Measurements from ENCODE around the gene TACC2. TPM values are rescaled to one million over a fixed set of nuclear protein-coding genes. Genes with fewer than 3 reads are reported as not detected.
"Not testable (repeated sequence)": the region's sequence is repeated elsewhere in the genome, so short reads cannot be mapped to it uniquely, and the experiment has no call there.

The TACC2 gene
- polyA plus RNA-seq, 4 donors, result 40.9 to 55.4 (median 45.8) TPM

GRCh38 chr10:122055252-122055651, 66.3 kb downstream of the TACC2 start:
- no peak for DNase-seq (ENCODE audit: low read depth in 4 of 4, low spot score in 3 of 4)

DNA sequence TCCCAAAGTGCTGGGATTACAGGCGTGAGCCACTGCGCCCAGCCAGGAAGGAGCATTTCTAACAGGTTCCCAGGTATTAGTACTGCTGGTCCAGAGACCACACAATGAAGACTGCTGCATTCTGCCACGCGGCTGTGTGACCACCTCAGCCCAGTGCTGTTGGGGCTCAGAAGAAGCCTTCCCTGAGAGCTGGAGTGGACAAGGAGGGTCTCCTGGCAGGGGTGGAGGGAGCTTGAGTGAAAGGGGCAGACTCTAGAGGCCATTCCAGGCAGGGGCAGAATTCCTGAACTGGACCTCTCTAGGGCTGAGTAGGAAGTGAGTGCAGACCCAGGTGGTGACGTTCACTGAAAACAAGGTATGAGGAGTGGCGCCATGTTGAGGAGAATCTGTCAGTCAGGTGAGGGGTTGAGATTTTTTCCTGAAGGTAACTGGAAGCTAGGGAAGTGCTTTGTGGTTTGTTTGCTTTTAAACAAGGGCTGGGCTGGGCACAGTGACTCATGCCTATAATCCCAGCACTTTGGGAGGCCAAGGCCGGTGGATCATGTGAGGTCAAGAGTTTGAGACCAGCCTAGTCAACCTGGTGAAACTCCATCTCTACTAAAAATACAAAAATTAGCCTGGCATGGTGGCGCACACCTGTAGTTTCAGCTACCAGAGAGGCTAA, 67.6 kb downstream of the TACC2 start:
- no peak for DNase-seq (ENCODE audit: low read depth in 4 of 4, low spot score in 3 of 4)

DNA sequence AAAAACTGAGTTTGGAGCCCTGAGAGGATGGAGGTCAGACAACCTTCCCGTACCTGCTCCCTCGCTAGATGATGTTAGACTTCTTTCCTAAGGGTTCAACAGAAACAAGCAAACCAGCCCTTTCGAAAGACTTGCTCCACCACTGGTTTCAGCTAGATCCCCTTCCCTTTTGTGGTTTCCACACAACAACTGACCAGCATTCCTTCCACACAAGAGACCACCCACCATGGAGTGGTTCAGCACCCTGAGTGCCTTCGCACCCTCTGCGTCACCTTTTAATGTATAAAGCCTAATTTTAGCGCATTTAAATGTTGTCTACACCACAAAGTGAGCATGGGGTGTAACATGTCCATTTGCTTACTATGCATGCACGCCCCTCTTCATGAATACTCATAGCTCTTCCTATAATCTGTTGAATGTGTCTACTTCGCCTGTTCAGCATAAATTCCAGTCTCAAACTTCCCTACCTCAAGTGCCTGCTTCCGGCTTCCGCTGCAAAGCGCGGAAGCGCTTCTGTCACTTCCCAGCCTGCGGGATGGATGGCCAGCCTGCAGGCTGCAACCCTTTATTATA, 69.0 kb downstream of the TACC2 start:
- DNase-seq (ENCODE audit: low read depth in 4 of 4, low spot score in 3 of 4), result no peak

GRCh38 chr10:122060250-122060649, 71.3 kb downstream of the TACC2 start:
- no peak for DNase-seq (ENCODE audit: low read depth in 4 of 4, low spot score in 3 of 4)

DNA sequence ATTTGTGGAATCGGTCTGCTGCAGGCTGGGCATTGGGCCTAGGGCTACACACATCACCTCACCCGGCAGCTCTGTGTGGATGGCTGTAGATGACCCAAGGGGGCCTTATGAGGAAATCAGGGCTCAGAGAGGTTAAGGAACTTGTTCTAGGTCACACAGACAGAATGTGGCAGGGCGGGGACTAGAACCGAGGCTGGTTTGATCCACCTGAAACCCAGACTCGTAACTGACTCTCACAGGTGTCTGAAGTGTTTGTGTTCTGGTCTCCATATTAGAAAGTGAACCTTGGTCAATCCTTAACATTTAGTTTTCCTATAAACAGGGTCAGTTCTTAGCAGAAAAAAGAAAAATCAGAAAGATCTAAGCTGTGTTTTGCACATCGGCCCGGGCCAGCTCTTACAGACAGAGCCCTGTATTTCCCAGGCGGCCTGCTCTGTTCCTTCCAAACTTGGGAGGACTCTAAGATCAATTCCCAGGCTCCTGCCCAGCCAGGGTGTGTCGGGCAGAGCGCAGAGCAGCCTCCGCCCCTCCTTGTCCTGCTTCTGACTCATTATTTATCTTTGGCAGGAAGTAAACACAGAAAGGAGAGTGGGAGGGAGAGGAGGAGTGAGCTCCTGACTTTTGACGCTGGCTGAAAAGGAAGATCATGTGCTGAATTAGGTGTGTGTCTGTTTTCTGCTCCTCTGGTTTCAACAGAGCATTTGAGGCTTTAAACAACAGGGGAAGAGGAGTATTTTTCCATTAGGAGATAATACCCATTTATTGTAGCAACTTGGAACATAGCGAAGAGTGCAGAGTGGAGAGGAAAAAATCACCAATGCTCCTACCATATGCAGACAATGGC, 74.1 kb downstream of the TACC2 start:
- DNase-seq (ENCODE audit: low read depth in 4 of 4, low spot score in 3 of 4), result peak in 3 of 4 donors; percentile 47 to 59 (median 52)

- not testable (repeated sequence) for DNase-seq (ENCODE audit: low read depth in 4 of 4, low spot score in 3 of 4)
Observed at GRCh38 chr10:122066337-122066939, 77.5 kb downstream of the TACC2 start.

DNA sequence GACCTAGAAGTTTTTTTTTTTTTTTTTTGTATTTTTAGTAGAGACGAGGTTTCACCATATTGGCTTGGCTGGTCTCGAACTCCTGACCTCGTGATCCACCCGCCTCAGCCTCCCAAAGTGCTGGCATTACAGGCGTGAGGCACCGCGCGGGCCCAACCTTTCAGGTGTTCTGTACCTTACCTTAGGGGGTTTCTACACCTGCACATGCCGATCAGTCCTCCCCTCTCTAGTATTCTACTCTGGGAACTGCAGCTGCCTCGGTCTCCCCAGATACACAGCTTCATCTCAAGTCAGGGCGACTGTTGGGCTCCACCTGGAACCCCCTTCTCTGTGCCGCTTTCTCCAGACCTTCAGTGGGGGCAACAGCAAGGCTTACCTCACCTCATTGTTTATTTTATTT, 79.9 kb downstream of the TACC2 start:
- DNase-seq (ENCODE audit: low read depth in 4 of 4, low spot score in 3 of 4), result no peak

DNA sequence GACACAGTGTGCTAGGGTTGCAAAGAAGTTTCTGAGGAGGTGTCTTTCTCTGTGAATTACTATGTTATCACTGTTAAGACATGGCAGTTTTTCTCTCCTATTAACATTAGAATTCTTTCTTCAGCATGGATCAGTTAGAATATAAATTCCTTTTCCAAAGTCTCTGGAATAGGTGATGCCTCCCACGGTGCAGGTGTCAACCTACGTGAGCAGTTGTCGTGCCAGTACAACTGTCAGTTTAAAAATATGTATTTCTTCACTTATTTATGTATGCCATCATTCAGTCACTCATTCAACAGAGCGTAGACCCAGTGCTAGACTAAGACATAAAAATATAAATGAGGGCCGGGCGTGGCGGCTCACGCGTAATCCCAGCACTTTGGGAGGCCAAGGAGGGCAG, 83.5 kb downstream of the TACC2 start:
- DNase-seq (ENCODE audit: low read depth in 4 of 4, low spot score in 3 of 4), result no peak

DNA sequence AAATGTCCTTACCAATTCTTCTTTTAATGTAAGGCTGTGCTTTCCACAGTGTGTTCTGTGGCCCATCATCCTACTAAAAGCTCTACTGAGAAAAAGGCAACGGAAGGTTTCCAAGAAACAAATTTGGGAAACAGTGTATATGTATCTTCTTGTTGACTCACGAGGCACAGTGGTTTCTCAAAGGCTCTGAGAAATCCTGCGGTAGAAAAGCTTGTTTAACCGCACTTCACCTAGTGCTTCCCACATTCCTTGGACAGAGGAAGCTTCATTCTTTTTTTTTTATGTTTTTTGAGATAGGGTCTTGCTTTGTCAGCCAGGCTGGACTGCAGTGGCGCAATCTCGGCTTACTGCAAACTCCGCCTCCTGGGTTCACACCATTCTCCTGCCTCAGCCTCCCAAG, 84.5 kb downstream of the TACC2 start:
- DNase-seq (ENCODE audit: low read depth in 4 of 4, low spot score in 3 of 4), result no peak

- DNase-seq (ENCODE audit: low read depth in 4 of 4, low spot score in 3 of 4), result no peak
Observed at GRCh38 chr10:122075171-122075570, 86.2 kb downstream of the TACC2 start.

- DNase-seq (ENCODE audit: low read depth in 4 of 4, low spot score in 3 of 4), result not testable (repeated sequence)
Observed at GRCh38 chr10:122075876-122076275, 86.9 kb downstream of the TACC2 start.

- no peak for DNase-seq (ENCODE audit: low read depth in 4 of 4, low spot score in 3 of 4)
Observed at GRCh38 chr10:122077311-122077875, 88.4 kb downstream of the TACC2 start.

- DNase-seq (ENCODE audit: low read depth in 4 of 4, low spot score in 3 of 4), result no peak
Observed at GRCh38 chr10:122078326-122078725, 89.4 kb downstream of the TACC2 start.

DNA sequence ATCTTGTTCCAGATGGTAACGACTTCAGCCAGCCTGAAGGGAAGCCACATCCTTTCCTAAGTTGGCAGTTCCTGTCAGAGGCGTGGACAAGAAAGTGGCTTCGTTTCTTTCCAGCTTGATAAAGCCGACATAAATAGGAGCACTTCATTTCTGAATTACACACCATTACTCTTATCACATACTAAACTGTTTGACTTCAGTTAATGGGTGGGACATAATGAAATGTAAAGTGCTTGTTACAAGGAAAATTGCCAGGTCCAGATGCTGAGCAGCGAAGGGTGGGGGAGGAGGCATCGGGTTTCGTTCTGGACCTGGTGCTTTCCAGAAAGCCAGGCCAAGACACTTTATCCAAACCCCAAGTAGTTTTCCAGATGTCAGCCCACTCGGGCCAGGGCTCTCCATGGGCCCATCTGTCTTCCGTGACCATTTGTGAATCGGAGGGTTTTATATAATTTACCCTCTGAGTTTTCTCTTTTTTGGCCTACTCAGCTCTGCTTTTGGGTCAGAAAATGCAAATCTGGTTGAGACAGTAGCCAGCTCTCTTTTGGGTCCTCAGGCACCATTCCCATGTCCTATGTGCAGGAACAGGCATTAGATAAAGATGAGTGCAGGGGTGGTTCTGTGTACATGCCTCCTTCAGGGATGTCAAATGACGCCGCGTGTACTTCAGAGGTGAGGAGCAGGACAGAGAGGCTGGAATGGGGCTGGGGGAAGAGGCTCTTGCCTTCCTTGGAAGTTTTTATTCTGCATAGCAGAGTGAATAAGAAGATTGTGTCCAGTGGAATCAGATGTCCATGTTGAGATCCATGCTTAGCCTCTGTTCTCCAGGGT, 90.2 kb downstream of the TACC2 start:
- no peak for DNase-seq (ENCODE audit: low read depth in 4 of 4, low spot score in 3 of 4)

GRCh38 chr10:122082616-122083477, 93.9 kb downstream of the TACC2 start:
- DNase-seq (ENCODE audit: low read depth in 4 of 4, low spot score in 3 of 4), result no peak

- no peak for DNase-seq (ENCODE audit: low read depth in 4 of 4, low spot score in 3 of 4)
Observed at GRCh38 chr10:122083478-122084025, 94.6 kb downstream of the TACC2 start.

DNA sequence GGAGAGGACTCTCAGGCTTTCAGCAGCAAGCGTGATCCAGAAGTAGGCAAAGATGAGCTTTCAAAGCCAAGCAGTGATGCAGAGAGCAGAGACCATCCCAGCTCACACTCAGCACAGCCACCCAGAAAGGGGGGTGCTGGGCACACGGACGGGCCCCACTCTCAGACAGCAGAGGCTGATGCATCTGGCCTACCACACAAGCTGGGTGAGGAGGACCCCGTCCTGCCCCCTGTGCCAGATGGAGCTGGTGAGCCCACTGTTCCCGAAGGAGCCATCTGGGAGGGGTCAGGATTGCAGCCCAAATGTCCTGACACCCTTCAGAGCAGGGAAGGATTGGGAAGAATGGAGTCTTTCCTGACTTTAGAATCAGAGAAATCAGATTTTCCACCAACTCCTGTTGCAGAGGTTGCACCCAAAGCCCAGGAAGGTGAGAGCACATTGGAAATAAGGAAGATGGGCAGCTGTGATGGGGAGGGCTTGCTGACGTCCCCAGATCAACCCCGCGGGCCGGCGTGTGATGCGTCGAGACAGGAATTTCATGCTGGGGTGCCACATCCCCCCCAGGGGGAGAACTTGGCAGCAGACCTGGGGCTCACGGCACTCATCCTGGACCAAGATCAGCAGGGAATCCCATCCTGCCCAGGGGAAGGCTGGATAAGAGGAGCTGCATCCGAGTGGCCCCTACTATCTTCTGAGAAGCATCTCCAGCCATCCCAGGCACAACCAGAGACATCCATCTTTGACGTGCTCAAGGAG, 95.5 kb downstream of the TACC2 start:
- DNase-seq (ENCODE audit: low read depth in 4 of 4, low spot score in 3 of 4), result no peak

- DNase-seq (ENCODE audit: low read depth in 4 of 4, low spot score in 3 of 4), result no peak
Observed at GRCh38 chr10:122085423-122085911, 96.5 kb downstream of the TACC2 start.
